ENCODE measurements around the gene TCTA.

The TCTA gene

DNA sequence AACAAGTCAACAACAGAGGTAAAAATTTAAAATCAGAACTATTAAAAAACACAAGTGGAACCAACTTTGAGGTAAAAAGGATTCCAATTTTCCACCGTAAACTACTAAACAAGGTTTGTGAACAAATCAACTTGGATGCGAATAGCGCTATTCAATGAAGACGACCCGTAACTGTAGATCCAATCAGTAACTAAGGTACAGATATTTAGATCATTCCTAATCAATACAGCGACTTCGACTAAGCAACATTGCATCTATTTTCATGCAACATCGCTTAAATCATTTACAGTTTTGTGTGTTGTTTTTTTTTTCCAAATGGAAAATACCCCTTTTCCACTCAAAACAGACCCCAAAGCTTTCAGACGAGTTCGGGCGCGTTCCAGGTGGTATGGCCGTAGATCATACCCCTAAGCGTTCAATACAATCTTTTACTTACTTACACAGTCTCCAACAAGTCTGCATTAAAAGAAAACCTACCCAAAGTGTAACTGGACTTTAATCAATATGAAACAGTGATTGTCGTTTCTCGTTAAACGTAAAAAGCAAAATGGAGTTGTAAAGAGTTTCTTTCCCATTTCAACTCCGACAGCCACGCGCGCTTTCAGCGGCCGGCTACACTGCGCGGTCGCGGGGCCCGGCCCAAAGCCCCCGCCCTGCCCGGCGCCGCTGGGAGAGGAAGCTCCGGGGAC is 1.2 kb upstream of the TCTA start:
- no peak for DNase-seq (ENCODE audit: low spot score)

- DNase-seq (ENCODE audit: low spot score) = peak; percentile 34
Observed at GRCh38 chr3:49411535-49411967, 672 bp upstream of the TCTA start.

DNA sequence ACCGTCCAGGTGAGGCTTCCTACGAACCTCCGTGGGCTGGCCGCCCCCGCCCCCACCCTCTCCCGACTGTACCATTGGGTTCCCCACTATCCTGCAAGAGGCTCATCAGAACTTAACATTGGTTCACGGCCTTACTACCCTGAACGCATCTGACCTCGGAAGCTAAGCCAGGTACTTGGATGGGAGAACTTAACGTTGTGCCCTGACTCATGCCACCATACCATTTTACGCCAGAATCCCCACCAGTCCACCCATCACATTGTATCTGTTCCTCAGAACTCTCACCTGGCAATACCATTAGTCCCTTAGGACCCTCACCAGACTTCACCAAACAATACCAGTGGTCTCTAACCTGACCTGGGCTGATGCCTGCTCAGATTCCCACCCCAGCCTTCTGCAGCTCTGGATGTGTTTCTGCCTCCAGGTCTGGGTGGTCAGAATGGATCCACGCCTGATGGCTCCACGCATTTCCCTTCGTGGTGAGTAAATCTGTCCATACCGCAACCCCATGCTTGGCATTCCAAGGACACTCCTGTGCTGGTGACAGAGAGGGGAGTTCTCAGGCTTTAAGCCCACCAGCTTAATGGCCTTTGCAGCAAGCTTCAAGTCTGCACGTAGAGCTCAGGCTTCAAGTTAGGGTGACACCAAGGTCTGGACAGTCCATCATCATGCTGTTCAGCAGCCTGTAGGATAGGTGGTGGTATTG is 562 bp downstream of the TCTA start:
- DNase-seq (ENCODE audit: low spot score) = no peak

- no peak for DNase-seq (ENCODE audit: low spot score)
Observed at GRCh38 chr3:49413338-49413734, 1.1 kb downstream of the TCTA start.

GRCh38 chr3:49414753-49415152 is 2.5 kb downstream of the TCTA start:
- no peak for DNase-seq (ENCODE audit: low spot score)

DNA sequence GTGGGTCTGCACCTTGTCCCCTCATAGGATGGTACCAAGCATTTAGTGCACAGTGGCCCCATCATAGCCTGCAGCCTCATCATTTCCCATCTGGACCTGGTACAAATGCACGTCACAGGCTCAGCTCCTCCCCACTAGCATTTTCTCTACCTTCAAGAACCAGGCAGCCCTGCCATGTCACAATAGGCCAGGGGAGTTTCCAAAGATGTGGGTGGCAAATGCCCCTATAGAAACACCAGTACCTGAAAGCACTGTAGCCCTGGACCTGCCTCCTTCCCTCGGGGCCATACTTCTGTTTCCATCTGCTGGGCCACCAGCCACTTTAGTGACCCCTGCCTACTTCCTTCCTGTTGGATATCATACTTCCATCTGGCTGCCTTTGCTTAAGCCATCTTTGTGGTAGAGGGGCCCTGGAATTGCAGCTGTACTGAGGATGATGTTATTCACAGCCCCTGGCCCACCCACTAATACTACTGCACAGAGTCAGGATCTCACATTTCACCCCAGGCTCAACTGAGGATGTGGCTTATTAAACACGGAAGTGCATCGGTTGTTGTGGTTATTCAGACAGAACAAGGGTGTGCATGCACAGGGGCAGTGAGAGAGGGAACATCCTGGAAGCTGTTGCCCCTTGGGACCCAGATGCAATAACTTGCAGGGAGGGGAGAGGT is 3.8 kb downstream of the TCTA start:
- DNase-seq (ENCODE audit: low spot score) = peak; percentile 69

- no peak for DNase-seq (ENCODE audit: low spot score)
Observed at GRCh38 chr3:49416867-49417266, 4.6 kb downstream of the TCTA start.

- DNase-seq (ENCODE audit: low spot score) = no peak
Observed at GRCh38 chr3:49417516-49418120, 5.4 kb downstream of the TCTA start.

DNA sequence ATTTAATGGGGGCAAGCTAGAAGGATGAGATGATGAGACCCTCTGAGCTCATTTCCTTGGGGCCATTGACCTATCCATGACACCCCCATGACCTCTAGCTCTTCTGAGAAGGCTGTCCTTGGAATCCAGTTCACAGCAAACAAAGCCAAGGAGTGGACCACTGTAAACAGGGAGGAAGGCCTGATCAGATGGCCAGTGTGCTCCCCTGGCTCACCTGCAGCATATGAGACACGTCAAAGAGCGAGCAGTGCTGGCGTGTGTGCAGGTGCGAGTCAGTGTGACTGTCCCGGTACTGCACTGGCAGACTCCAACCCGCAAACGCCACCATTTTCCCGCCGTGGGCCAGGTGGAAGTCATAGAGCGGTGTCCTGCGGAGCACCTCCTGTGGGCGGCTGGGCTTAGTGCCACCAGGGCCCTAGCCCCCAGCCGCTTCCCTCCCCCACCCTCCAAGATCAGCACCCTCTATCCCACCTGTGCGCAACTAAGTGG is 9.7 kb downstream of the TCTA start:
- DNase-seq (ENCODE audit: low spot score) = no peak

DNA sequence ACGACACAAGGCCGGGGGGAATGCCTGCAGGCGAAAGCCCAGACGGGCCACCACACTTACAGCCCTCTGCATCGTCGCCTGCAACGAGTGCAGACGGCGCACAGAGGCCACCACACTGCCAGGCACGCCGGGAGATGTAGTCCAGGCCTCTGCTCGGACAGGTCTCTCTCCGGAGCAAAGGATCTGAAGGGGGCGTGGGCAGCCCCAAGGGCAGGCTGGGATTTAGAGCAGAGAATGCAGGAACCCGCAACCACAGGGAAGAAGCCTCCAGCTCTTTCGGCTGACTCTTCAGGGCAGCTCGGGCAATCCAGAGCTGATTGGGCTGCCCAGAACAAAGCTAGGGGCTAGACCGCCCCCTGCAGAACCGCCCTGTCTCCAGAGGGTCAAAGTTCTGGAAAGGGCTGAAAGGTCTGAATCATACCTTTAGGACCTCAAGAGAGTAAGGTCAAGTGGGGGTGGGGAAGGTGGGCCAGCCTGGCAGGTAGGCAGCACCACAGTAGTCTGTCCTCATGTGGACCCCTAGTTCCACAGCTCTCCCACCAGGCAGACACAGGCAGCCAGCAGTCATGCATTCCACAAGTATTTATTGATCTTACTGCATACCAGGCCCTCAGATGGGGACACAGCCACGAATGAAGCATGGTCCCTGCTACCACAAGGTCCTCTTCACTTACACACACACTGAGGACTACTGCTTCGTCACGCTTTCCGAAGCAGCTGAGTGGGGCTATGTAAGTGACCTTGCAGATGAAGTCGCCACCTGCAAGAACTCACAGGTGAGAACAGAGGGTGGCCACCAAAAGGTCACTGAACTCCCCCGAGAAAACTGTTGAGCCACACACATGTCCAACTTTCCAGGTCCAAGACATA is 10.4 kb downstream of the TCTA start, which contains the start of gene AMT:
AMT (minus strand) TSS at position 95 of the 870 bp plus-strand sequence; CDS start at position 72, 23 bp downstream.
- no peak for DNase-seq (ENCODE audit: low spot score)

DNA sequence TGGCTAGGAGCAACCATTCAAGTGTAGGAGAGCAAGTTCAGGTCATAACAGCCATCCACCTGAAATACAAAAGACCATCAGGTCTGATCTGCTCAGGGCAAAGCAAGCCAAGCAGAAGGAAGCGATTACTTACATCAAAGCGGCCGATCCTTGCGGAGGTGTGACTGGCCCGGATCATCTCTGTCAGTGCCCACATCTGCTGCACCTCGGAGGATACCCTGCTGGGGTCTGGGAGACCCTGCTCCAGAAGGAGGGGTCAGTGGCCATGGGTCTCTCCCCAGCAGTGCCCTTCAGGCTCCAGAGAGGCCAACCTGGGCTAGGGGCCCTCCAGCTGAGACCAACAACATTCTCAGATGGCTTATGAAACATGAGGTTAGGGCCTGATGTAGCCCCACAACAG is 12.6 kb downstream of the TCTA start:
- DNase-seq (ENCODE audit: low spot score) = no peak

DNA sequence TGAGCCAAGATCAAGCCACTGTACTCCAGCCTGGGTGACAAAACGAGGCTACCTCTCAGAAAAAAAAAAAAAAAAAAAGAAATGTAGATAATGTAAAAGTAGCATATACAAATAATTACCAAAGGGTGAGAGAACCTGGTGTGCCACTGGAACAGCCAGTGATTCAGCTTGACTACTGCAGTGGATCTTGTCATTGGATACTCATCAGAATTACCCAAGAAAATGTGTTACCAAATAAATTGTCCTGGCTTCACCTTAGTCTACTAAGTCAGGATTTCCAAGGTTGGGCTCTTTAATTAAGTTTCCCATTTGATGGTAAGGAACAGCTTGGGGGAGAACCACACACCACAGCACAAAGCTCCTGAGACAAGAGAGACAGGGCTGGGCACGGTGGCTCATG is 15.4 kb downstream of the TCTA start:
- DNase-seq (ENCODE audit: low spot score) = no peak

DNA sequence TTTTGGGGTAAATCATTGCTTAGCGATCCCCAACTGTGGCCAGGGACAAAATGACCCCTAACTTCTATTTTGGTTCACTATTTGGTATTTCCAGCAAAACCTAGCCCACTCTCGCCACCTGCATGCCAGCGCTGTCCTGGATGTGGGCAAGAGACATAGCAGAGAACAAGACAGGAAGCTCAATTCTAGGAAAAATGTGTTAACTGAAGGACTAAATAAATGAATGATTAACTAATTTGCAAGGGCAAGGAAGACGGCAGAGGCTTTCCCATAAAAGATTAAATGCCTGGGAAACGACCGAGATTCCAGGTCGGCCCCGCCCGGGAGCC is 16.5 kb downstream of the TCTA start:
- DNase-seq (ENCODE audit: low spot score) = no peak

DNA sequence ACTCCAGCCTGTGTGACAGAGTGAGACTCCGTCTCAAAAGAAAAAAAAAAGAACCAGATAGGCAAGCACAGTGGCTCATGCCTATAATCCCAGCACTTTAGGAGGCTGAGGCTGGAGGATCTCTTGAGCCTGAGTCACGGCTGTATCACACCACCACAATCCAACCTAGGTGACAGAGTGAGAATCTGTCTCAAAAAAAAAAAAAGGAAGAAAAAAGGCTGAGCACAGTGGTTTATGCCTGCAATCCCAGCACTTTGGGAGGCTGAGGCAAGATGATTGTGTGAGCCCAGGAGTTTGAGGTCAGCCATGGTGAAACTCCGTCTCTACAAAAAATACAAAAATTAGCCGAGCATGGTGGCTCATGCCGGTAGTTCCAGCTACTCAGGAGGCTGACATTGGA is 22.5 kb downstream of the TCTA start:
- DNase-seq (ENCODE audit: low spot score) = no peak

- DNase-seq (ENCODE audit: low spot score) = no peak
Observed at GRCh38 chr3:49445391-49445790, 33.2 kb downstream of the TCTA start.

- DNase-seq (ENCODE audit: low spot score) = no peak
Observed at GRCh38 chr3:49453621-49454020, 41.4 kb downstream of the TCTA start.

DNA sequence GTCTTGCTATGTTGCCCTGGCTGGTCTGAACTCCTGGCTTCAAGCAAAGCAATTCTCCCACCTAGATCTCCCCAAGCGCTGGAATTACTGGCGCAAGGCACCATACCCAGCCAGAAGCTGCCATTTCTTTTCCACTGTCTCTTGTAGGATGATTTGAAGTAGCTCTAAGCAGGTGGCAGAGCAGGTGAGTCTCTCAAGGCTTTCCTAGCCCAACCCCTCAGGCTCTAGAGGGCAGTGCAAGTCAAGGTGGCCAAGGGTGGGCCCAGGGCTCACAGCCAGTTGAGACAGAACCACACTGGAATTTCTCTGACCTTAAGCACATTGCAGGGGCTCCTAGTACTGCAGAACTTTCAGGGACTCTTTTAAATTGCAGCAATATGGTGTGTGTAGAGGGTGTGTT is 42.2 kb downstream of the TCTA start:
- no peak for DNase-seq (ENCODE audit: low spot score)

GRCh38 chr3:49454898-49455681 is 42.9 kb downstream of the TCTA start:
- no peak for DNase-seq (ENCODE audit: low spot score)

- no peak for DNase-seq (ENCODE audit: low spot score)
Observed at GRCh38 chr3:49456466-49456865, 44.2 kb downstream of the TCTA start.

- DNase-seq (ENCODE audit: low spot score) = no peak
Observed at GRCh38 chr3:49460188-49460890, 48.1 kb downstream of the TCTA start.
